MM.1S (cell line): ENCODE results near the gene TNK1.

Source experiments
- DNase-seq: peaks from one replicate; pipeline ENCODE4 v3.0.0-alpha.2; 2015
- H2AFZ ChIP-seq: fragments of 300-600 bp; sonication (generic); 2 replicates; pipeline ENCODE4 v1.6.0; 2016; ENCODE audit warnings: antibody characterized with exemption, low read length
- H3F3A ChIP-seq: fragments of 300-600 bp; sonication (generic); 2 replicates; pipeline ENCODE4 v1.6.1; 2016; ENCODE audit warnings: mild to moderate bottlenecking, antibody characterized with exemption, low read length, moderate library complexity, mixed read lengths; ENCODE audit not compliant: insufficient read depth
- H3K27ac ChIP-seq: fragments of 300-600 bp; sonication (generic); 2 replicates; pipeline ENCODE4 v1.5.1; 2016; ENCODE audit warnings: mild to moderate bottlenecking, low read length
- H3K27me3 ChIP-seq: fragments of 300-600 bp; sonication (generic); replicated peaks from 2 replicates; pipeline ENCODE4 v1.6.0; 2016; ENCODE audit warnings: low read length; ENCODE audit not compliant: insufficient read depth
- H3K36me3 ChIP-seq: fragments of 300-600 bp; sonication (generic); replicated peaks from 2 replicates; pipeline ENCODE4 v1.6.1; 2016; ENCODE audit warnings: mild to moderate bottlenecking, low read length, mixed read lengths; ENCODE audit not compliant: insufficient read depth
- H3K4me1 ChIP-seq: fragments of 300-600 bp; sonication (generic); 2 replicates; pipeline ENCODE4 v1.6.1; 2016; ENCODE audit warnings: low read length, mixed read lengths
- H3K4me2 ChIP-seq: fragments of 300-600 bp; sonication (generic); 2 replicates; pipeline ENCODE4 v1.6.0; 2016; ENCODE audit warnings: low read depth, low read length
- H3K4me3 ChIP-seq: fragments of 300-600 bp; sonication (generic); 2 replicates; pipeline ENCODE4 v1.5.1; 2016; ENCODE audit warnings: low read length, mixed read lengths
- H3K79me2 ChIP-seq: fragments of 300-600 bp; sonication (generic); 2 replicates; pipeline ENCODE4 v1.6.1; 2016; ENCODE audit warnings: mixed run types, low read length, mixed read lengths
- H3K9ac ChIP-seq: fragments of 300-600 bp; sonication (generic); 2 replicates; pipeline ENCODE4 v1.6.1; 2016; ENCODE audit warnings: low read length, mixed read lengths
- H3K9me2 ChIP-seq: fragments of 300-600 bp; sonication (generic); replicated peaks from 2 replicates; pipeline ENCODE4 v1.6.1; 2016; ENCODE audit warnings: mild to moderate bottlenecking, low read length, mixed read lengths; ENCODE audit not compliant: insufficient read depth
- H3K9me3 ChIP-seq: fragments of 300-600 bp; sonication (generic); replicated peaks from 2 replicates; pipeline ENCODE4 v1.6.1; 2016; ENCODE audit warnings: mild to moderate bottlenecking, low read length, mixed read lengths; ENCODE audit not compliant: insufficient read depth
- H4K20me1 ChIP-seq: fragments of 300-600 bp; sonication (generic); 2 replicates; pipeline ENCODE4 v1.6.1; 2016; ENCODE audit warnings: mild to moderate bottlenecking, low read length, moderate library complexity, mixed read lengths; ENCODE audit not compliant: insufficient read depth
- CTCF ChIP-seq: fragments of 300-600 bp; sonication (generic); IDR thresholded peaks from 2 replicates; pipeline ENCODE4 v1.5.1; 2016; ENCODE audit warnings: antibody characterized with exemption, low read length, mixed read lengths
- EZH2 ChIP-seq: fragments of 300-600 bp; sonication (generic); optimal IDR thresholded peaks from 2 replicates; pipeline ENCODE3; 2017; ENCODE audit warnings: low read depth, mild to moderate bottlenecking, antibody characterized with exemption, low read length, mixed read lengths
- EZH2phosphoT487 ChIP-seq: fragments of 300-600 bp; sonication (generic); IDR thresholded peaks from 2 replicates; pipeline ENCODE4 v1.6.1; 2018; ENCODE audit warnings: antibody characterized with exemption, low read length

Gene TNK1

GRCh38 chr17:7403727-7403976 is 22.8 kb downstream of the TNK1 start:
- H3K9me3 ChIP-seq = no peaks in the 10 kb centered on the region
- H3K4me2 ChIP-seq = peak overlapping the region; percentile 61
- DNase-seq = no peak
- H3K4me1 ChIP-seq = peaks cover 4% of the 10 kb centered on the region; the same call in 1 of the 2 replicates
- H3K9ac ChIP-seq = peak overlapping the region; percentile 64
- H2AFZ ChIP-seq = peak overlapping the region; percentile 81
- H4K20me1 ChIP-seq = no peaks in the 10 kb centered on the region
- no peak for TF ChIP-seq CTCF
- TF ChIP-seq EZH2phosphoT487 = no peak
- TF ChIP-seq EZH2 = no peak
- H3F3A ChIP-seq = no peaks in the 10 kb centered on the region
- peaks cover 26% of the 10 kb centered on the region for H3K27me3 ChIP-seq
- no peaks in the 10 kb centered on the region; the same call in 1 of the 2 replicates for H3K79me2 ChIP-seq
- H3K4me3 ChIP-seq = peak overlapping the region; percentile 76
- no peaks in the 10 kb centered on the region for H3K36me3 ChIP-seq
- H3K9me2 ChIP-seq = no peaks in the 10 kb centered on the region
- H3K27ac ChIP-seq = no peak overlapping the region

- Histone ChIP-seq H3K4me1 (peaks cover 4% of the 10 kb centered on the region; the same call in 1 of the 2 replicates), H3F3A (no peaks in the 10 kb centered on the region), H3K4me3 (peak within 1 kb of the TSS; percentile 76), H3K27ac (peak within 1 kb of the TSS; percentile 55; the same call in 1 of the 2 replicates), H2AFZ (peak within 1 kb of the TSS; percentile 81), H3K4me2 (peak within 1 kb of the TSS; percentile 86), H4K20me1 (no peaks in the 10 kb centered on the region), H3K27me3 (peaks cover 31% of the 10 kb centered on the region), H3K9ac (peak within 1 kb of the TSS; percentile 64), H3K36me3 (no peaks in the 10 kb centered on the region), H3K79me2 (no peaks in the 10 kb centered on the region; the same call in 1 of the 2 replicates), H3K9me3 (no peaks in the 10 kb centered on the region), H3K9me2 (no peaks in the 10 kb centered on the region)
- TF ChIP-seq EZH2 (no peak), CTCF (no peak), EZH2phosphoT487 (no peak)
- DNase-seq = peak; percentile 99
Observed at GRCh38 chr17:7403977-7404736, 23.3 kb downstream of the TNK1 start, which contains the start of gene TMEM256. Gene TMEM256 (minus strand): TSS chr17:7404097. CDS start chr17:7404084, 13 bp downstream.

- no peaks in the 10 kb centered on the region for H3K36me3 ChIP-seq
- TF ChIP-seq EZH2phosphoT487 = no peak
- no peak for TF ChIP-seq EZH2
- no peak for TF ChIP-seq CTCF
- no peaks in the 10 kb centered on the region for H3K9me2 ChIP-seq
- H3K9me3 ChIP-seq = no peaks in the 10 kb centered on the region
- peak overlapping the region; percentile 72 for H2AFZ ChIP-seq
- peaks cover 4% of the 10 kb centered on the region; the same call in 1 of the 2 replicates for H3K4me1 ChIP-seq
- peaks cover 36% of the 10 kb centered on the region for H3K27me3 ChIP-seq
- H3K4me2 ChIP-seq = peak overlapping the region; percentile 86
- no peaks in the 10 kb centered on the region for H3F3A ChIP-seq
- peak overlapping the region; percentile 52; the same call in 1 of the 2 replicates for H3K9ac ChIP-seq
- no peak for DNase-seq
- H4K20me1 ChIP-seq = no peaks in the 10 kb centered on the region
- no peaks in the 10 kb centered on the region; the same call in 1 of the 2 replicates for H3K79me2 ChIP-seq
- no peak overlapping the region for H3K27ac ChIP-seq
- peak overlapping the region; percentile 69 for H3K4me3 ChIP-seq
Observed at GRCh38 chr17:7404737-7405349, 24.0 kb downstream of the TNK1 start.
